PC-3 (cell line): ENCODE data around the gene ENTPD1. TPM values are rescaled to one million over a fixed set of nuclear protein-coding genes. Genes with fewer than 3 reads are reported as not detected.

Experiments used
- ATAC-seq: fragments of 200-7000 bp; cut with Tn5 transposase; 2 replicates; pipeline ENCODE4 v1.9.1; 2020; ENCODE audit warnings: mild to moderate bottlenecking, moderate library complexity
- BruUV-seq: library from RNA; stranded (reverse); fragments of 400-500 nt; replicated peaks from 2 replicates; lab custom pipeline; 2021; lab: Mats Ljungman, UMichigan
- CTCF ChIA-PET: fragments of 300-600 bp; sonication (Branson Sonifier 250); formaldehyde crosslinking; loops from one replicate; lab custom pipeline; 2022; ENCODE audit warnings: antibody characterized with exemption; lab: Charles Lee
- POLR2A ChIA-PET: fragments of 300-600 bp; sonication (Branson Sonifier 250); formaldehyde crosslinking; loops from one replicate; lab custom pipeline; 2022; ENCODE audit warnings: antibody characterized with exemption; ENCODE audit not compliant: unreplicated experiment; lab: Charles Lee
- DNase-seq: peaks from one replicate; pipeline ENCODE4 v3.0.0-alpha.2; 2015
- H2AFZ ChIP-seq: fragments of 300-600 bp; sonication (generic); 2 replicates; pipeline ENCODE4 v1.6.0; 2016; ENCODE audit warnings: antibody characterized with exemption, low read length
- H3F3A ChIP-seq: fragments of 300-600 bp; sonication (generic); one replicate; pipeline ENCODE4 v1.6.0; 2017; ENCODE audit warnings: antibody characterized with exemption, low read length, control low read depth, mild to moderate bottlenecking; ENCODE audit not compliant: unreplicated experiment
- H3K27ac ChIP-seq: fragments of 300-600 bp; sonication (generic); 2 replicates; pipeline ENCODE4 v1.5.1; 2016; ENCODE audit warnings: mild to moderate bottlenecking, low read length
- H3K27me3 ChIP-seq: fragments of 300-600 bp; sonication (generic); 2 replicates; pipeline ENCODE4 v1.6.1; 2016; ENCODE audit warnings: low read length, mixed read lengths
- H3K36me3 ChIP-seq: fragments of 300-600 bp; sonication (generic); 2 replicates; pipeline ENCODE4 v1.6.1; 2016; ENCODE audit warnings: low read depth, mixed run types, low read length, mixed read lengths
- H3K4me1 ChIP-seq: fragments of 300-600 bp; sonication (generic); 2 replicates; pipeline ENCODE4 v1.5.1; 2016; ENCODE audit warnings: low read length; ENCODE audit not compliant: insufficient read depth
- H3K4me2 ChIP-seq: fragments of 300-600 bp; sonication (generic); 2 replicates; pipeline ENCODE4 v1.6.0; 2016; ENCODE audit warnings: low read length
- H3K4me3 ChIP-seq: fragments of 300-600 bp; sonication (generic); 2 replicates; pipeline ENCODE4 v1.5.1; 2016; ENCODE audit warnings: mild to moderate bottlenecking, low read length, mixed read lengths
- H3K79me2 ChIP-seq: fragments of 300-600 bp; sonication (generic); 2 replicates; pipeline ENCODE4 v1.6.1; 2017; ENCODE audit warnings: low read length, mixed read lengths
- H3K9ac ChIP-seq: fragments of 300-600 bp; sonication (generic); 2 replicates; pipeline ENCODE4 v1.6.0; 2016; ENCODE audit warnings: mild to moderate bottlenecking, low read length
- H3K9me2 ChIP-seq: fragments of 300-600 bp; sonication (generic); replicated peaks from 2 replicates; pipeline ENCODE4 v1.6.1; 2016; ENCODE audit warnings: mixed run types, low read length, mixed read lengths
- H3K9me3 ChIP-seq: fragments of 300-600 bp; sonication (generic); 2 replicates; pipeline ENCODE4 v1.6.1; 2016; ENCODE audit warnings: low read length, mixed read lengths
- H4K20me1 ChIP-seq: fragments of 300-600 bp; sonication (generic); 2 replicates; pipeline ENCODE4 v1.6.1; 2016; ENCODE audit warnings: low read length, mixed read lengths
- EZH2 ChIP-seq: fragments of 300-600 bp; sonication (generic); IDR thresholded peaks from one replicate; pipeline ENCODE4 v1.6.1; 2017; ENCODE audit warnings: antibody characterized with exemption, mild to moderate bottlenecking, low read length; ENCODE audit not compliant: unreplicated experiment
- EZH2phosphoT487 ChIP-seq: fragments of 300-600 bp; sonication (generic); IDR thresholded peaks from 2 replicates; pipeline ENCODE4 v1.6.1; 2018; ENCODE audit warnings: mild to moderate bottlenecking, antibody characterized with exemption, low read length, borderline replicate concordance
- intact Hi-C: fragments of 100-400 bp; cut with micrococcal nuclease; formaldehyde crosslinking; loops from 2 replicates; pipeline ENCODE4 v1.9.0; 2023
- total RNA-seq: library from RNA; depleted of rRNA; stranded (reverse); fragments of >200 nt; gene quantifications from 2 replicates; pipeline ENCODE4 v1.2.3, GENCODE V29; 2014
- TF ChIP-seq, protein P1 (sequence below): fragments of 300-600 bp; sonication (generic); conservative IDR thresholded peaks from 2 replicates; pipeline ENCODE4 v1.5.1; 2017; ENCODE audit warnings: antibody characterized with exemption, low read depth, mild to moderate bottlenecking, low read length

Gene ENTPD1
- total RNA-seq, 1 experiment from 2014 or later: not detected

DNA sequence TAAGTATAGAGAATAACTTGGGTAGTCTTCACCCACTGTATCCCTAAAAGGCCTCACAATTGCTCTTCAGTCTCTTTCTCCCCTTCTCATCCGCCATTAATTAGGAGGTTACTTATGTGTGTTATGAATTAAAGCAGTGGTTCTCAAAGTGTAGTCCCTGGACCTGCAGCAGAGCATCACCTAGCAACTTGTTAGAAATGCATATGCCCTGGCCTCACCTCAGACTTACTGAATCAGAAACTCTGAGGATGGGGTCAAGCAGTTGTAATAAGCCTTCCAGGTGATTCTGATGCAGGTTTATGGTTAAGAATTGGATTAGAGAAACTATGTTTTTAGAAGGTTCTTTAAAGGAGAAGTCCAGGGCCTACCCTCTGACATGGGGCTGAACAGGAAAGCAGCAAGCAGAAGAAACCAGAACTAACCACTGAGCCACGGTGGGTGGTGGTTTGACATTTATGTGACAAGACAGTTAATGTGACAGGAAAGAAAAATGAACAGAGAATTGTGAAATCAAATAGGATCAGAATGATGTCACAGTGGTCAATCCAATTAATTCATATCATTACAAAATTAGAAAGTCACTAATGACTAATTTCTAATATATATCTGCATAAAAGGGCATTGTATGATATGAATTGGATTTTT is 37.6 kb downstream of the ENTPD1 start:
- DNase-seq (no peak), ATAC-seq (no peak)
- H2AFZ ChIP-seq: no peak overlapping the region
- H3K4me1 ChIP-seq: peaks cover 13% of the 10 kb centered on the region
- no peaks in the 10 kb centered on the region for H3K9me2 ChIP-seq
- H3K9ac ChIP-seq: no peak overlapping the region
- intact Hi-C loops: no loop called here
- H3K4me2 ChIP-seq: no peak overlapping the region
- no peak overlapping the region for H3K4me3 ChIP-seq
- no peaks in the 10 kb centered on the region for H3K79me2 ChIP-seq
- H4K20me1 ChIP-seq: no peaks in the 10 kb centered on the region
- no peak overlapping the region for H3K27ac ChIP-seq
- ChIA-PET POLR2A (no interaction called here), CTCF (no interaction called here)
- no TSS peak for BruUV-seq
- H3K27me3 ChIP-seq: no peaks in the 10 kb centered on the region
- no peaks in the 10 kb centered on the region for H3K9me3 ChIP-seq
- no peaks in the 10 kb centered on the region for H3K36me3 ChIP-seq
- TF ChIP-seq, protein P1, sequence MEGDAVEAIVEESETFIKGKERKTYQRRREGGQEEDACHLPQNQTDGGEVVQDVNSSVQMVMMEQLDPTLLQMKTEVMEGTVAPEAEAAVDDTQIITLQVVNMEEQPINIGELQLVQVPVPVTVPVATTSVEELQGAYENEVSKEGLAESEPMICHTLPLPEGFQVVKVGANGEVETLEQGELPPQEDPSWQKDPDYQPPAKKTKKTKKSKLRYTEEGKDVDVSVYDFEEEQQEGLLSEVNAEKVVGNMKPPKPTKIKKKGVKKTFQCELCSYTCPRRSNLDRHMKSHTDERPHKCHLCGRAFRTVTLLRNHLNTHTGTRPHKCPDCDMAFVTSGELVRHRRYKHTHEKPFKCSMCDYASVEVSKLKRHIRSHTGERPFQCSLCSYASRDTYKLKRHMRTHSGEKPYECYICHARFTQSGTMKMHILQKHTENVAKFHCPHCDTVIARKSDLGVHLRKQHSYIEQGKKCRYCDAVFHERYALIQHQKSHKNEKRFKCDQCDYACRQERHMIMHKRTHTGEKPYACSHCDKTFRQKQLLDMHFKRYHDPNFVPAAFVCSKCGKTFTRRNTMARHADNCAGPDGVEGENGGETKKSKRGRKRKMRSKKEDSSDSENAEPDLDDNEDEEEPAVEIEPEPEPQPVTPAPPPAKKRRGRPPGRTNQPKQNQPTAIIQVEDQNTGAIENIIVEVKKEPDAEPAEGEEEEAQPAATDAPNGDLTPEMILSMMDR: no peak
- no peak for TF ChIP-seq EZH2phosphoT487
- H3F3A ChIP-seq: no peaks in the 10 kb centered on the region

DNA sequence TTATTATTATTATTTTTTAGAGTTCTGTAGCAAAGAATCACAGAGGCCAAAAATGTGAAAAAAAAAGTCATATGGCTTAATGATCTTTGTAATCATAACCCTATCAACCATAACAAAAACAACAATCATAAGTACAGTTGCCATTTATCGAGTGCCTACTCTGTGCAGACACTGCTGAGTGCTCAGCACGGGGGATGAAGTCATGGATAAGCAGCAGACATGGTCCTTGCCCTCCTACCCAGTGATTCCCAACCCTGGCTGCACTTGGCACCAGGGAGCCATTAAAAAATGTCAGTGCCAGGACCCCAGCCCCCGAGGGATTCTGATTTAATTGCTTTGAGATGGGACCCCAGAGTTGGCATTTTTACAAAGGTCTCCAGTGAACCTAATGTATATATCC is 38.2 kb downstream of the ENTPD1 start:
- BruUV-seq: no TSS peak
- intact Hi-C loops: no loop called here
- Histone ChIP-seq H3K36me3 (no peaks in the 10 kb centered on the region), H2AFZ (no peak overlapping the region), H3K4me3 (no peak overlapping the region), H3K4me1 (peaks cover 13% of the 10 kb centered on the region), H3K9me2 (no peaks in the 10 kb centered on the region), H3K79me2 (no peaks in the 10 kb centered on the region), H3K9me3 (no peaks in the 10 kb centered on the region), H4K20me1 (no peaks in the 10 kb centered on the region), H3K27ac (no peak overlapping the region), H3K4me2 (no peak overlapping the region), H3F3A (no peaks in the 10 kb centered on the region), H3K27me3 (no peaks in the 10 kb centered on the region), H3K9ac (no peak overlapping the region)
- ATAC-seq: no peak
- POLR2A ChIA-PET: no interaction called here
- CTCF ChIA-PET: no interaction called here
- DNase-seq: no peak
- TF ChIP-seq EZH2phosphoT487 (no peak), EZH2 (no peak)
- TF ChIP-seq, protein P1: no peak

DNA sequence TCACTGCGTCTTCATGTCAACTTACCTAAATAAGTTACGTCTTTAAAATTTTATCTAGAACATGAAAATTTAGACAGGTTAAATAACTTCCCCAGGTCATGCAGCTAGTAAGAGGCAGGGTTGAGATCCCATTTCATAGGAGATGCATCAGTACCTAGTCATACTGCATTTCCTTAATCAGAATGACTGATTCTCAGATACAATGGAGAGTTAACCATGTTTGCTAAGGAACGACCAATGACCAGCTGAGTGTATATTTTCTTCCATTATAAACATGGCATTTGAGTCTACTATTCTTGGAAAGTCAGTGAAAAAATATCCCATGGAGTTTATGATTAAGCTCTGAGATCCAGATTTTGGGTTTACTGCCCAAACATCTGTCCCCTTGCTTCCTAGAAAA is 39.6 kb downstream of the ENTPD1 start:
- Histone ChIP-seq H3K79me2 (no peaks in the 10 kb centered on the region), H3K9me3 (no peaks in the 10 kb centered on the region), H3K9me2 (no peaks in the 10 kb centered on the region), H3K4me2 (no peak overlapping the region), H3F3A (no peaks in the 10 kb centered on the region), H2AFZ (no peak overlapping the region), H3K4me3 (no peak overlapping the region), H3K27me3 (no peaks in the 10 kb centered on the region), H3K4me1 (peaks cover 11% of the 10 kb centered on the region), H4K20me1 (no peaks in the 10 kb centered on the region), H3K9ac (no peak overlapping the region), H3K27ac (no peak overlapping the region), H3K36me3 (no peaks in the 10 kb centered on the region)
- no peak for ATAC-seq
- no TSS peak for BruUV-seq
- peak; percentile 46 for DNase-seq
- ChIA-PET POLR2A (no interaction called here), CTCF (no interaction called here)
- intact Hi-C loops: no loop called here
- TF ChIP-seq, protein P1: no peak
- no peak for TF ChIP-seq EZH2phosphoT487
- TF ChIP-seq EZH2: no peak
